ENCODE results near the gene RAB40B.
"Not testable (repeated sequence)": the region's sequence is repeated elsewhere in the genome, so short reads cannot be mapped to it uniquely, and the experiment has no call there.

Gene RAB40B

GRCh38 chr17:82698065-82698973, at the start of gene RAB40B:
Gene RAB40B, minus strand, starts transcription at chr17:82698698. Its CDS starts 102 bp downstream, at chr17:82698596.
- DNase-seq, result peak; percentile 54 to 100 (median 99)

- DNase-seq, result no peak
Measured at GRCh38 chr17:82745524-82745923, 47.0 kb upstream of the RAB40B start.

GRCh38 chr17:82744736-82745135, 46.2 kb upstream of the RAB40B start:
- DNase-seq, result not testable (repeated sequence)

- no peak for DNase-seq
Measured at GRCh38 chr17:82743344-82744219, 45.1 kb upstream of the RAB40B start.

GRCh38 chr17:82740906-82741759, 42.6 kb upstream of the RAB40B start:
- no peak for DNase-seq

- peak in 50 of 51 donors; percentile 22 to 97 (median 90) for DNase-seq
Measured at GRCh38 chr17:82737967-82738877, 39.7 kb upstream of the RAB40B start.

GRCh38 chr17:82736511-82737185, 38.1 kb upstream of the RAB40B start:
- peak in 2 of 51 donors; percentile 27 to 29 for DNase-seq

- DNase-seq, result peak in 47 of 51 donors; percentile 16 to 92 (median 75)
Measured at GRCh38 chr17:82734987-82735866, 36.7 kb upstream of the RAB40B start, which contains the start of gene FN3K. Gene FN3K, plus strand, starts transcription at chr17:82735615. Its CDS starts 22 bp downstream, at chr17:82735637.

- no peak for DNase-seq
Measured at GRCh38 chr17:82732118-82732743, 33.7 kb upstream of the RAB40B start.

- no peak for DNase-seq
Measured at GRCh38 chr17:82729479-82730260, 31.2 kb upstream of the RAB40B start.

- no peak for DNase-seq
Measured at GRCh38 chr17:82726427-82726826, 27.9 kb upstream of the RAB40B start.

GRCh38 chr17:82723169-82723807, 24.8 kb upstream of the RAB40B start:
- no peak for DNase-seq

GRCh38 chr17:82722341-82723013, 24.0 kb upstream of the RAB40B start:
- no peak for DNase-seq

- DNase-seq, result no peak
Measured at GRCh38 chr17:82720204-82720603, 21.7 kb upstream of the RAB40B start.

GRCh38 chr17:82718986-82719685, 20.6 kb upstream of the RAB40B start:
- DNase-seq, result no peak
